ENCODE measurements around the gene FAM124A. TPM values are rescaled to one million over a fixed set of nuclear protein-coding genes. Genes with fewer than 3 reads are reported as not detected.

FAM124A gene
- total and polyA plus RNA-seq, 10 donors: 2.6 to 39.9 (median 23.7) TPM

- intact Hi-C loops (cut with DNase I; ENCODE audit: low total_unique reads): no loop called here
- 91 to 100% (median 97%) methylated on average over 3 of the region's 3 CpGs for WGBS, 5 donors
These were observed 15.6 kb upstream of the FAM124A start for GRCh38 chr13:51206584-51206983.

GRCh38 chr13:51207881-51208280, 14.3 kb upstream of the FAM124A start:
- Histone ChIP-seq H3K27ac (no peak overlapping the region), H3K36me3 (no peaks in the 10 kb centered on the region), H3K27me3 (replicated peaks in 1 of 7) (peaks cover 0 to 46% (median 0%) of the 10 kb centered on the region in 7 donors), H3K9me3 (no peaks in the 10 kb centered on the region), H3K4me1 (no peaks in the 10 kb centered on the region), H3K4me3 (no peak overlapping the region)
- intact Hi-C loops (cut with DNase I; ENCODE audit: low total_unique reads): no loop called here
- DNase-seq: no peak
- WGBS, 5 donors: 55 to 71% (median 66%) methylated on average over 2 of the region's 2 CpGs
- TF ChIP-seq POLR2A (IDR thresholded peaks at IDR 0.05): no peak
- no peak for TF ChIP-seq CTCF (IDR thresholded peaks at IDR 0.05 in 8 of 11, conservative IDR thresholded peaks at IDR 0.05 in 3 of 11)
- TF ChIP-seq POLR2AphosphoS5 (IDR thresholded peaks at IDR 0.05): no peak

More at GRCh38 chr13:51206584-51206983, 15.6 kb upstream of the FAM124A start:
- TF ChIP-seq CTCF (IDR thresholded peaks at IDR 0.05 in 8 of 11, conservative IDR thresholded peaks at IDR 0.05 in 3 of 11) (no peak), POLR2AphosphoS5 (IDR thresholded peaks at IDR 0.05) (no peak), POLR2A (IDR thresholded peaks at IDR 0.05) (no peak)
- Histone ChIP-seq H3K27ac (no peak overlapping the region), H3K36me3 (no peaks in the 10 kb centered on the region), H3K9me3 (no peaks in the 10 kb centered on the region), H3K27me3 (replicated peaks in 1 of 7) (peaks cover 0 to 35% (median 0%) of the 10 kb centered on the region in 7 donors), H3K4me3 (no peak overlapping the region), H3K4me1 (no peaks in the 10 kb centered on the region)
- no peak for DNase-seq

- H3K4me1 ChIP-seq: no peaks in the 10 kb centered on the region
- 69 to 94% (median 81%) methylated on average over 4 of the region's 4 CpGs for WGBS, 5 donors
- no peak for DNase-seq
- intact Hi-C loops (cut with DNase I; ENCODE audit: low total_unique reads): no loop called here
- no peak for TF ChIP-seq POLR2AphosphoS5 (IDR thresholded peaks at IDR 0.05)
- TF ChIP-seq CTCF (IDR thresholded peaks at IDR 0.05 in 8 of 11, conservative IDR thresholded peaks at IDR 0.05 in 3 of 11): no peak
- TF ChIP-seq POLR2A (IDR thresholded peaks at IDR 0.05): no peak
- no peaks in the 10 kb centered on the region for H3K9me3 ChIP-seq
- peaks cover 0 to 52% (median 0%) of the 10 kb centered on the region in 7 donors for H3K27me3 ChIP-seq (replicated peaks in 1 of 7)
- no peak overlapping the region for H3K27ac ChIP-seq
- no peaks in the 10 kb centered on the region for H3K36me3 ChIP-seq
- H3K4me3 ChIP-seq: no peak overlapping the region
These were observed 13.5 kb upstream of the FAM124A start for GRCh38 chr13:51208716-51209115.

- H3K27ac ChIP-seq: no peak overlapping the region
- peaks cover 0 to 41% (median 0%) of the 10 kb centered on the region in 7 donors for H3K27me3 ChIP-seq (replicated peaks in 1 of 7)
- DNase-seq: no peak
- H3K36me3 ChIP-seq: no peaks in the 10 kb centered on the region
- intact Hi-C loops (cut with DNase I; ENCODE audit: low total_unique reads): no loop called here
- no peaks in the 10 kb centered on the region for H3K9me3 ChIP-seq
- WGBS, 5 donors: 51 to 78% (median 63%) methylated on average over 2 of the region's 2 CpGs
- H3K4me3 ChIP-seq: no peak overlapping the region
- H3K4me1 ChIP-seq: no peaks in the 10 kb centered on the region
- TF ChIP-seq POLR2A (IDR thresholded peaks at IDR 0.05) (no peak), POLR2AphosphoS5 (IDR thresholded peaks at IDR 0.05) (no peak), CTCF (IDR thresholded peaks at IDR 0.05 in 8 of 11, conservative IDR thresholded peaks at IDR 0.05 in 3 of 11) (no peak)
These were observed 10.3 kb upstream of the FAM124A start for GRCh38 chr13:51211910-51212309.
